ENCODE results near the gene SLC49A4. TPM values are rescaled to one million over a fixed set of nuclear protein-coding genes. Genes with fewer than 3 reads are reported as not detected.
"Not testable (repeated sequence)": the region's sequence is repeated elsewhere in the genome, so short reads cannot be mapped to it uniquely, and the experiment has no call there.

The SLC49A4 gene
- 10 to 100 TPM; 13.5 to 16.3 (median 14.2) TPM for polyA plus RNA-seq (ENCODE audit: insufficient read length in 3 of 3)
- long read RNA-seq, donor 1, transcript DIRC2-201 (9 exons, 3,596 nt): major isoform, 6 of 6 reads
- long read RNA-seq, donor 1, partial matches to known transcripts: 0 of 6 reads
- long read RNA-seq, donor 1, other reads (novel, unspliced or antisense): 0 of 6 reads
- long read RNA-seq, donor 2, transcript DIRC2-201 (9 exons, 3,596 nt): major isoform, 5 of 5 reads
- long read RNA-seq, donor 2, partial matches to known transcripts: 0 of 5 reads
- long read RNA-seq, donor 2, other reads (novel, unspliced or antisense): 0 of 5 reads
- long read RNA-seq, donor 3, partial matches to known transcripts: 0 of 2 reads
- long read RNA-seq, donor 3, other reads (novel, unspliced or antisense): 0 of 2 reads
- long read RNA-seq, donor 4, transcript DIRC2-201 (9 exons, 3,596 nt): major isoform, 5 of 5 reads
- long read RNA-seq, donor 4, partial matches to known transcripts: 0 of 5 reads
- long read RNA-seq, donor 4, other reads (novel, unspliced or antisense): 0 of 5 reads
- long read RNA-seq, donor 5, partial matches to known transcripts: 0 of 1 reads
- long read RNA-seq, donor 5, other reads (novel, unspliced or antisense): 0 of 1 reads
- long read RNA-seq, donor 6, transcript DIRC2-201 (9 exons, 3,596 nt): major isoform, 9 of 9 reads
- long read RNA-seq, donor 6, partial matches to known transcripts: 0 of 9 reads
- long read RNA-seq, donor 6, other reads (novel, unspliced or antisense): 0 of 9 reads
- long read RNA-seq, donor 7, transcript DIRC2-201 (9 exons, 3,596 nt): major isoform, 6 of 6 reads
- long read RNA-seq, donor 7, partial matches to known transcripts: 0 of 6 reads
- long read RNA-seq, donor 7, other reads (novel, unspliced or antisense): 0 of 6 reads
- long read RNA-seq, donor 8, partial matches to known transcripts: 0 of 1 reads
- long read RNA-seq, donor 8, other reads (novel, unspliced or antisense): 0 of 1 reads
- long read RNA-seq, donor 9, transcript DIRC2-201 (9 exons, 3,596 nt): major isoform, 8 of 8 reads
- long read RNA-seq, donor 9, partial matches to known transcripts: 0 of 8 reads
- long read RNA-seq, donor 9, other reads (novel, unspliced or antisense): 0 of 8 reads
- long read RNA-seq, donor 10, partial matches to known transcripts: 0 of 2 reads
- long read RNA-seq, donor 10, other reads (novel, unspliced or antisense): 0 of 2 reads
- long read RNA-seq, donor 11, partial matches to known transcripts: 0 of 4 reads
- long read RNA-seq, donor 11, other reads (novel, unspliced or antisense): 0 of 4 reads
- long read RNA-seq, donor 12, transcript DIRC2-201 (9 exons, 3,596 nt): major isoform, 6 of 6 reads
- long read RNA-seq, donor 12, partial matches to known transcripts: 0 of 6 reads
- long read RNA-seq, donor 12, other reads (novel, unspliced or antisense): 0 of 6 reads
- long read RNA-seq, donor 13, partial matches to known transcripts: 0 of 3 reads
- long read RNA-seq, donor 13, other reads (novel, unspliced or antisense): 0 of 3 reads
- long read RNA-seq, donor 14: 0 reads
- long read RNA-seq, donor 15, transcript DIRC2-201 (9 exons, 3,596 nt): major isoform, 15 of 15 reads
- long read RNA-seq, donor 15, partial matches to known transcripts: 0 of 15 reads
- long read RNA-seq, donor 15, other reads (novel, unspliced or antisense): 0 of 15 reads
- long read RNA-seq, donor 16, transcript DIRC2-201 (9 exons, 3,596 nt): major isoform, 7 of 7 reads
- long read RNA-seq, donor 16, partial matches to known transcripts: 0 of 7 reads
- long read RNA-seq, donor 16, other reads (novel, unspliced or antisense): 0 of 7 reads

DNA sequence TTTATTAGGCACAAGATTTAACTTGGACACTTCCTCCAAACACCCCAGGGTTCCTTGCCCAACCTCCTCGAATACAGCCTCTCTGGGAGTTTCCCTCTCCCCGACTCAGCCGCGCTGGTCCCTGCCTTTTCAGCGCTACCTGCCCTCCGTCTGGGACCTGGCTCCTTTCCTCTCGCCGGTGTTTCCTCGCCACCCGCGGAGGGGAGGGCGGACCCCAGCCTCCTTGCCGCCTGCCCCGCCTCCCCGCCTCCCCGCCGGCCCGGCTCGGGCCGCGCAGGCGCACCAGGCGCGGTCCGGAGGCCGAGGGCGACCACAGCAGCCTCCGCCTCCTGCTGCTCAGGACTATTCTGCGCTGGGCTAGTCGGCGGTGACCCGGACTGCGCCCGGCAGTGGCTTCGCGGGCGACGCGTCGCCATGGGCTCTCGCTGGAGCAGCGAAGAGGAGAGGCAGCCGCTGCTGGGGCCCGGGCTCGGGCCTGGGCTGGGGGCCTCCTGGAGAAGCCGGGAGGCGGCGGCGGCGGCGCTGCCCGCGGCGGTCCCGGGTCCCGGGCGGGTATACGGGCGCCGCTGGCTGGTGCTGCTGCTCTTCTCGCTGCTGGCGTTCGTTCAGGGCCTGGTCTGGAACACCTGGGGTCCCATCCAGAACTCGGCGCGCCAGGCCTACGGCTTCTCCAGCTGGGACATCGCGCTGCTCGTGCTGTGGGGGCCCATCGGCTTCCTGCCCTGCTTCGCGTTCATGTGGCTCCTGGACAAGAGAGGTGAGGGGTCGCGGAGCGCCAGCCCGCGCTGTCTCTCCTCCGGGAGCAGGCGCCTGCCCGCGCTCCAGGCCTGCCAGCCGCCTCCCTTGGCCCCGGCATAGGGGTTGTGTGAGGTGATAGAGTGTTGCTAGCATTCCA is at the start of gene SLC49A4:
SLC49A4 (plus strand) TSS at position 291 of the 895 bp plus-strand sequence; CDS start at position 415, 124 bp downstream.
- DNase-seq: peak; percentile 82

DNA sequence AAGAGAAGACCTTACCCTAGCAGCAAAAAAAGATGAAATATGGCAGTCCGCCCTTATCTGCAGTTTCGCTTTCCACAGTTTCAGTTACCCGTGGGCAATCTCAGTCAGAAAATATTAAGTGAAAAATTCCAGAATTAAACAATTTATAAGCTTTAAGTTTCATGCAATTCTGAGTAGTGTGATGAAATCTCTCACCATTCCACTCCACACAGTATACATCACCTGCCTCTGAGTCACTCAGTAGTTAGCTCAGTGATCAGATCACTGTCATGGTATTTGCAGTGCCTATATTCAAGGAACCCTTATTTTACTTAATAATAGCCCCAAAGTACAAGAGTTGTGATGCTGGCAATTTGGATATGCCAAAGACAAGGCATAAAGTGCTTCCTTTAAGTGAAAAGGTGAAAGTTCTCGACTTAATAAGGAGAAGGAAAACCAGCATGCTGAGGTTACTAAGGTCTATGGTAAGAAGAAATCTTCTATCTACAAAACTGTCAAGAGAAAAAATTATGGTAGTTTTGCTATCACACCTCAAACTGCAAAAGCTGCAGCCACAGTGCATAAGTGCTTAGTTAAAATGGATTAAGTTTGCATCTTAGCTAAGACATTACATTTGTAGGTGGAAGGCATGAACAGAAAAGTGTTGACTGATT is 49.4 kb upstream of the SLC49A4 start:
- no peak for DNase-seq

DNA sequence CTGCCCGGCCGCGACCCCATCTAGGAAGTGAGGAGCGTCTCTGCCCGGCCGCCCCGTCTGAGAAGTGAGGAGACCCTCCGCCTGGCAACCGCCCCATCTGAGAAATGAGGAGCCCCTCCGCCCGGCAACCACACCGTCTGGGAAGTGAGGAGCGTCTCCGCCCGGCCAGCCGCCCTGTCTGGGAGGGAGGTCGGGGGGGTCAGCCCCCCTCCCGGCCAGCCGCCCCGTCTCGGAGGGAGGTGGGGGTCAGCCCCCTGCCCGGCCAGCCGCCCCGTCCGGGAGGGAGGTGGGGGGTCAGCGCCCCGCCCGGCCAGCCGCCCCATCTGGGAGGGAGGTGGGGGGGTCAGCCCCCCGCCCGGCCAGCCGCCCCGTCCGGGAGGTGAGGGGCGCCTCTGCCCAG is 47.6 kb upstream of the SLC49A4 start:
- DNase-seq: not testable (repeated sequence)

DNA sequence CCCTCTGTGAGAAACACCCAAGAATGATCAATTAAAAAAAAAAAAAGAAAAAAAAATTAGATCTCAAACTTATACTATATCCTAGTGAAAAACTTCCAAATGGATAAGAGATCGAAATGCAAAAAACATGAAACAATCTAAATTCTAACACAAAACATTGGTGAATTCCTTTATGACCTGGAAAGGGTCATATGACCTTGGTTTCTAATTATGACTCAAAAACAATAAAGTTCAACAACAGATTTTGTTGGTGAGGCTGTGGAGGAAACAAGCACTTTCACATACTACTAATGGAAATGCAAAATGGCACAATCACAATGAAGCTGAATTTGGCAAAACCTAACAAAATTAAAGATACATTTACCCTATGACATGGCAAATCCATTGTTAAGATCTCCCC is 46.5 kb upstream of the SLC49A4 start:
- no peak for DNase-seq

GRCh38 chr3:122754929-122755328 is 39.9 kb upstream of the SLC49A4 start:
- DNase-seq: peak; percentile 14

DNA sequence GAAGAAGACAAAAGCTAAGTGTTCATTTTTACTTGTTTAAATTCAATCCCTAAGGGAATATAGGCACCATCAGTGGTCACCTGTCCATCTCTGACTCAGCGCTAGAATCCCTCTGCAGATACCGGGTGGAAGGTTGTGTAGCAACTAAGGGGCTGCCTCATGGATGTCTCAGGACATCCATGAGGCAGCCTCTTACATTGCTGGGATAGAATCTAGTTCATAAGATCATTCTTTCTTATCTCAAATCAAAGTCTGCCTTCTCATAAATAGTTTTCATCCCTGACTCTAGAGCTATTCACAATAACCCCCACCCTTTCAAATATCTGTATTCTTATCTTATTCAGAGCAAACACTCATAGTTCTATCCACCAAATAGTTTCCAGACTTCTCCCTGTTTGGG is 39.4 kb upstream of the SLC49A4 start:
- DNase-seq: no peak

- DNase-seq: no peak
Measured at GRCh38 chr3:122758877-122759560, 35.9 kb upstream of the SLC49A4 start.

DNA sequence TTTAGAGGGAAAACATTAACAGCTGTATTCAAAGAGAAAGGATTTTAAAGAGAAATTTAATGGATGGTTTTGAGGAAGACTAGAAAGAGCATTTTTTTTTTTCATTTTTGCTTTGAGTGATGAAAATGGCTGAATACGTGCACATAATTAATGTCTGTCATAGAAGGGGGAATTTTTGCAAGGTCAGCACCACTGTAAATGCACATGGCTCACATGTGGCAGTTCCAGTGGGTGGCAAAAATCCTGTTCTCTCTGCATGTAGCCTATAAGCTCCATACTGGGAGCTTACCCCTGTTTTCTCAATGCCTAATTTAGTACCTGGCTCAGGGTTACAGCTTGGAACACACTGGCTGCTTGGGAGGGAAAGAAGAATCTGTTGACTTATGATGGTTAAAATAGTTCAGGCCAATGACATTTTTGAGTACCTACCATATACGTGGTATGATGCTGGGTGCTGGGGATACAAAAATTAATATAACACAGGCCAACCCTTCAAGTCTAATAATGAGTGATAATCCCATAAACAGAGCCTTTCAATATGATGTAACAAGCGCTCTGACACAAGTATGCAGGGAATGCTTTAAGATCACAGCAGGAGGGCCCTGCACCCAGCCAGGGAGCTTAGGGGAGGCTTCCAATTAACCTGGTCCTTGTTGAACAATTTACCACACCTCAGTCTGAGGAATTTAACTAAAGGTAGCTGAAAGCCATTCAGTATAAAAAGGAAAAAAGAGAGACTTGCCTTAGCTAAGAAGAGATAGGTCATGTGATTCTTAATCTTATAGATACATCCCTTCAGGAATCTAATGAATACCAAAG is 34.2 kb upstream of the SLC49A4 start:
- no peak for DNase-seq

DNA sequence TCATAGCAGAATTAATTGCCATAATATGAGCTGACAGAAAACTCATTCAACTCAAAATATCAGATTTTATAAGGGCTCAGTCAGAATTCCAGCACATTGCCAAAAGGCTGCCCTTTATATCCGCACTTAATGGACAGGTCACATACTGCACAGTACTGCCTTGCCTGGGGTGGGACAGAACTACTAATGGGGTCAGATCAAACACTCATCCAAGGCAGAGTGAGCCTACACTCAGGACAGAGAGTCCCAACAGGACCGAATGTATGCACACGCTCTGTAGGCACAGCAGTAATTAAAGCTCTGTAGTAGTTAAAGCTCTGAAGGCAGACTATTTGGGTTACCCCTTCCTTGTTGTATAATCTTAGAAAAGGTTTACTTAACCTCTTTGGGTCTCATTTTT is 28.4 kb upstream of the SLC49A4 start:
- DNase-seq: no peak

DNA sequence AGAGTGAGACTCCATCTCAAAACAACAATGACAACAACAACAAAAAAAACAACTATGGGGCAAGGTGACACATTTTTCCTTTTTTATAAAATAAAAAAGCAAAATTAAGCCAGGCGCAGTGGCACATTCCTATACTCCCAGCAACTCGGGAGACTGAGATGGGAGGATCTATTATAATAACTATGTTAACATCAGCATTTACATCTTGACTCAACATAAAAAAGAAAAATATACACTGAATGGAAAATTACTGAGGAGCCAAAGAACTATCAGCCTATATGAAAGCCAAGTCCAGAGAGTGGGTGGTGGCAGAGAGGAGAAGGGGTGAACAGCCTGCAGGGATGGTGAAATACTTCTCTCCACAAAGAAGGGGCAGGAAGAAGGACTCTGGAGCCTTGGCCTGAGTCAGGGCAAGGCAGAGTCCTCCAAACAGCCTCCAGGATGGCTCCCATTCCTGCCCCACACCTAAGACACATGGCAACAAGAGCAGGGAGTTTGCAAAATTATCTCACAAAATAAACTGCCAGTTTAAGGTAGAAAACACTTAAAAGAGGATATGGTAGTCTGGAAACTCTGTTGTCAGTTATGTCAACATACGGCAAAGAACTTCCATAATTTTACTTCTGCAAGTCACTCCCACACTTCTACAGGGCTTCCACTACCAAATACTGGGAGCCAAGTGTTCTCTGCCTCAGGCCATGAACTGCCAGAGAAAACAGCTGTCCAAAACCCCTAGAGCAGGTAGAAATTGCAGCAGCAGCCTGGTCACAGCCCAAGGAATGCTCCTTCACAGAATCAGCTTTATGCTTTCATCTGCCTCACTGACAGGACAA is 27.1 kb upstream of the SLC49A4 start:
- DNase-seq: no peak

GRCh38 chr3:122770521-122771202 is 24.2 kb upstream of the SLC49A4 start:
- DNase-seq: no peak

- no peak for DNase-seq
Measured at GRCh38 chr3:122772827-122773226, 22.0 kb upstream of the SLC49A4 start.

GRCh38 chr3:122773944-122774509 is 20.8 kb upstream of the SLC49A4 start:
- no peak for DNase-seq

- no peak for DNase-seq
Measured at GRCh38 chr3:122774564-122774963, 20.3 kb upstream of the SLC49A4 start.

DNA sequence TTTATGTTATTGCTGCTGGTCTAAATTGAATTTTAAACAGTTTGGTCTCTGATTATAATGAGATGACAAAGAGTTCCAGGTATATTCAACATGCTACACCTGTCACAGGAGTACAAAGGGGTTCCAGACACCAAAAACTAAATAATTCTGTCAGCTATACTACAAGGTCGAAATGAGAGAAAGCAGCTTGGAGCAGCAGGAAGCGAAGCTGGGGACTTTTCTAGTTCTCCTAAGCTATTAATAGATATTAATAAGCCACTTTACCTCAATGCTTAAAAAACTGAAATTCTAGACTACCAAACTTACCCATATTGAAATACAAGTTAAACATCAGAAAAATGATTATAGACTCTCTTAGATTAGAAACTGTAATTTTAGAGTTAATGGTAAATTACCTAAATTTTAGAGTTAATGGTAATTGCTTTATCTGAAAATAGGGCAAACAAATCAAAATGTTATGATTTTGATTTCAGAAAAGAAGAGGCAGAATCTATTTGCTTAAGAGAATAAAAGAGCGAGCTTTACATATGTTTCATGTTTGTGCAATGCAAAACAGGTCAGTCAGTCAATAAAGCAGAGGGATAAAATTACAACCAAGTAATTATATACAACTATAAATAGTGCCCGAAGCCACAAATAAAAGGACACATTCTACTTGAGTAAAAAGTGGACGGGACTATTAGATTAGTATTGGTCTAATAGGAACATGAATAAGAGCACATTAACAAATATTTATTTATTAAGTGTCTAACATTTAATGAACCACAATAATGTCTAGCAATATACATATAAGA is 18.0 kb upstream of the SLC49A4 start:
- DNase-seq: no peak
